WTC11 (cell line): Measurements from ENCODE around the gene SCAF11. TPM values are rescaled to one million over a fixed set of nuclear protein-coding genes. Genes with fewer than 3 reads are reported as not detected.

Source experiments
- ATAC-seq: fragments of 200-7000 bp; cut with Tn5 transposase; 2 replicates; pipeline ENCODE4 v1.10.0; 2021; ENCODE audit warnings: mild to moderate bottlenecking, moderate library complexity
- CTCF ChIA-PET: fragments of 300-600 bp; sonication (Branson Sonifier 250); formaldehyde crosslinking; loops from one replicate; lab custom pipeline; 2021; ENCODE audit warnings: antibody characterized with exemption; lab: Charles Lee
- POLR2A ChIA-PET: fragments of 350-600 bp; sonication (Branson Sonifier 250); formaldehyde crosslinking; loops from one replicate; lab custom pipeline; 2021; ENCODE audit warnings: antibody characterized with exemption; lab: Charles Lee
- DNase-seq: peaks from one replicate; pipeline ENCODE4 v3.0.0; 2021; ENCODE audit warnings: low spot score
- H3K27ac Mint-ChIP-seq: 2 replicates; pipeline ENCODE4 v1.8.0; 2021; ENCODE audit warnings: mixed read lengths
- H3K27me3 Mint-ChIP-seq: 2 replicates; pipeline ENCODE4 v1.8.0; 2021; ENCODE audit warnings: low read depth, mild to moderate bottlenecking, moderate library complexity, mixed read lengths
- H3K36me3 Mint-ChIP-seq: 2 replicates; pipeline ENCODE4 v1.8.0; 2021; ENCODE audit warnings: mixed read lengths
- H3K4me1 Mint-ChIP-seq: 2 replicates; pipeline ENCODE4 v1.8.0; 2022; ENCODE audit warnings: mixed read lengths
- H3K4me3 Mint-ChIP-seq: 2 replicates; pipeline ENCODE4 v1.8.0; 2021; ENCODE audit warnings: mild to moderate bottlenecking, moderate library complexity, mixed read lengths
- H3K9me3 Mint-ChIP-seq: 2 replicates; pipeline ENCODE4 v1.8.0; 2021; ENCODE audit warnings: mixed read lengths
- ATF1 ChIP-seq: sonication (generic); formaldehyde crosslinking; IDR thresholded peaks from 2 replicates; pipeline ENCODE4 v1.8.1; 2023; ENCODE audit warnings: mild to moderate bottlenecking, moderate library complexity, missing genetic modification reagents
- EMX1 ChIP-seq: fragments of 250-450 bp; sonication (Bioruptor Pico); IDR thresholded peaks from 2 replicates; pipeline ENCODE4 v1.8.0; 2021; ENCODE audit warnings: mild to moderate bottlenecking
- FOXJ3 ChIP-seq: sonication (generic); formaldehyde crosslinking; IDR thresholded peaks from 2 replicates; pipeline ENCODE4 v1.9.0; 2021; ENCODE audit warnings: missing genetic modification reagents, mild to moderate bottlenecking, borderline replicate concordance
- FOXP1 ChIP-seq: sonication (generic); formaldehyde crosslinking; IDR thresholded peaks from 2 replicates; pipeline ENCODE4 v1.8.0; 2022; ENCODE audit warnings: missing genetic modification reagents, mild to moderate bottlenecking, moderate library complexity, borderline replicate concordance
- GTF2I ChIP-seq: fragments of 250-450 bp; sonication (Bioruptor Pico); conservative IDR thresholded peaks from 2 replicates; pipeline ENCODE4 v1.4.0; 2021; ENCODE audit warnings: mild to moderate bottlenecking
- HMGA2 ChIP-seq: fragments of 250-450 bp; sonication (Bioruptor Pico); IDR thresholded peaks from 2 replicates; pipeline ENCODE4 v1.4.0; 2021; ENCODE audit warnings: mild to moderate bottlenecking, moderate library complexity
- NR1H2 ChIP-seq: sonication (generic); formaldehyde crosslinking; IDR thresholded peaks from 2 replicates; pipeline ENCODE4 v1.9.0; 2021; ENCODE audit warnings: mild to moderate bottlenecking, moderate library complexity, missing genetic modification reagents
- PRDM15 ChIP-seq: sonication (generic); formaldehyde crosslinking; IDR thresholded peaks from 2 replicates; pipeline ENCODE4 v1.8.0; 2022; ENCODE audit warnings: missing genetic modification reagents
- PRRX2 ChIP-seq: fragments of 250-450 bp; sonication (Bioruptor Pico); IDR thresholded peaks from 2 replicates; pipeline ENCODE4 v1.8.0; 2021; ENCODE audit warnings: mild to moderate bottlenecking
- ZNF532 ChIP-seq: fragments of 250-450 bp; sonication (Bioruptor Pico); IDR thresholded peaks from 2 replicates; pipeline ENCODE4 v1.9.0; 2021; ENCODE audit warnings: mild to moderate bottlenecking, borderline replicate concordance
- total RNA-seq: library from RNA; stranded (reverse); gene quantifications from 3 replicates; pipeline ENCODE4 v1.2.3, GENCODE V29; 2021
- TF ChIP-seq, protein P1 (sequence below): fragments of 250-450 bp; sonication (Bioruptor Pico); IDR thresholded peaks from 2 replicates; pipeline ENCODE4 v1.9.0; 2021; ENCODE audit warnings: mild to moderate bottlenecking
- TF ChIP-seq, protein P2 (sequence below): fragments of 250-450 bp; sonication (Bioruptor Pico); conservative IDR thresholded peaks from 2 replicates; pipeline ENCODE4 v1.9.0; 2021; ENCODE audit warnings: mild to moderate bottlenecking

The SCAF11 gene
- total RNA-seq, 1 experiment from 2014 or later, result 72.6 TPM

DNA sequence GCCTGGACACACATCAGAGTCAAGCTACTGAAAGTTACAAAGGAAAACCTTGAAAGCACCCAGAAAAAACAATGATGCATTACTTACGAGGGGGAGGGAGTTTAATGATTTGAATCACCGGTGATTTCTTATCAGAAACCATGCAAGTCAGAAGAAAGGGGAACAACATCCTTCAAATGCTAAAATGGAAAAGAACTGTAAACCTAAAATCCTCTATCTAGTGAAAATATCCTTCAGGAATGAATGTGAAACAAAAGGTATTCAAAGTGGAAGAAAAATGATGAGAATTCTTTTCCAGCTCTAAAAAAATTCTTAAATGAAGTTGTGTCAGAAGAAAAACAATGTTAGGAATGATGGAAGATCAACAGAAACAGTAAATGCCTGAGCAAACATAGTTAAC is 16.8 kb downstream of the SCAF11 start:
- peaks cover 4% of the 10 kb centered on the region; the same call in 1 of the 2 replicates for H3K36me3 Mint-ChIP-seq
- TF ChIP-seq, protein P1, sequence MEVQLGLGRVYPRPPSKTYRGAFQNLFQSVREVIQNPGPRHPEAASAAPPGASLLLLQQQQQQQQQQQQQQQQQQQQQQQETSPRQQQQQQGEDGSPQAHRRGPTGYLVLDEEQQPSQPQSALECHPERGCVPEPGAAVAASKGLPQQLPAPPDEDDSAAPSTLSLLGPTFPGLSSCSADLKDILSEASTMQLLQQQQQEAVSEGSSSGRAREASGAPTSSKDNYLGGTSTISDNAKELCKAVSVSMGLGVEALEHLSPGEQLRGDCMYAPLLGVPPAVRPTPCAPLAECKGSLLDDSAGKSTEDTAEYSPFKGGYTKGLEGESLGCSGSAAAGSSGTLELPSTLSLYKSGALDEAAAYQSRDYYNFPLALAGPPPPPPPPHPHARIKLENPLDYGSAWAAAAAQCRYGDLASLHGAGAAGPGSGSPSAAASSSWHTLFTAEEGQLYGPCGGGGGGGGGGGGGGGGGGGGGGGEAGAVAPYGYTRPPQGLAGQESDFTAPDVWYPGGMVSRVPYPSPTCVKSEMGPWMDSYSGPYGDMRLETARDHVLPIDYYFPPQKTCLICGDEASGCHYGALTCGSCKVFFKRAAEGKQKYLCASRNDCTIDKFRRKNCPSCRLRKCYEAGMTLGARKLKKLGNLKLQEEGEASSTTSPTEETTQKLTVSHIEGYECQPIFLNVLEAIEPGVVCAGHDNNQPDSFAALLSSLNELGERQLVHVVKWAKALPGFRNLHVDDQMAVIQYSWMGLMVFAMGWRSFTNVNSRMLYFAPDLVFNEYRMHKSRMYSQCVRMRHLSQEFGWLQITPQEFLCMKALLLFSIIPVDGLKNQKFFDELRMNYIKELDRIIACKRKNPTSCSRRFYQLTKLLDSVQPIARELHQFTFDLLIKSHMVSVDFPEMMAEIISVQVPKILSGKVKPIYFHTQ (CRISPR knock-in tag), result no peak
- TF ChIP-seq FOXP1 (CRISPR knock-in tag) (no peak), ATF1 (CRISPR knock-in tag) (no peak), FOXJ3 (CRISPR knock-in tag) (no peak), HMGA2 (no peak), NR1H2 (no peak), EMX1 (CRISPR knock-in tag) (no peak), GTF2I (CRISPR knock-in tag) (no peak), PRRX2 (CRISPR knock-in tag) (no peak), PRDM15 (CRISPR knock-in tag) (no peak)
- H3K4me1 Mint-ChIP-seq, result peaks cover 25% of the 10 kb centered on the region
- POLR2A ChIA-PET, result no interaction called here
- no peaks in the 10 kb centered on the region for H3K27me3 Mint-ChIP-seq
- no peak for DNase-seq
- H3K9me3 Mint-ChIP-seq, result peaks cover 3% of the 10 kb centered on the region; the same call in 1 of the 2 replicates
- ATAC-seq, result no peak
- CTCF ChIA-PET, result no interaction called here
- no peak overlapping the region for H3K4me3 Mint-ChIP-seq
- no peak overlapping the region for H3K27ac Mint-ChIP-seq

DNA sequence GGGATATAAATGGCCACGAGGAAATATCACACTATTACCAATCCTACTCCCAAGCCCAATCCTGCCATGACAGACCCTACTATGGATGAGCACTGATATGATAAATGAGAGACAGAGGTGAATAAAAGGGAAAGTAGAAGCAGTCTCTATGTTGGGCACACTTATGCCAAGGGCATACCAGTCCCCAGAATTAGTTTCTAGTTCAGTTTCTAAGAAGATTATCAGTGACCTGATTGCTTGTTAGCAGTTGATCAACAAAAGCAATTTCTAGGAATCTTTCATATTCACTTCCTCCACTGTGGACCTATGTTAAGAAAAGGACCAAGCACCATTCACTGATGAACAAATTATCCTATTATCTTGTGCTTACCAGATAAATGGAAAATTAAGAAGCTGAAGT is 20.0 kb downstream of the SCAF11 start:
- CTCF ChIA-PET, result no interaction called here
- H3K4me3 Mint-ChIP-seq, result no peak overlapping the region

More for the DNA sequence above, 20.0 kb downstream of the SCAF11 start:
- Mint-ChIP-seq H3K27me3 (no peaks in the 10 kb centered on the region), H3K27ac (no peak overlapping the region), H3K4me1 (peaks cover 22% of the 10 kb centered on the region), H3K9me3 (peaks cover 3% of the 10 kb centered on the region; the same call in 1 of the 2 replicates), H3K36me3 (peaks cover 4% of the 10 kb centered on the region; the same call in 1 of the 2 replicates)
- DNase-seq, result no peak
- POLR2A ChIA-PET, result no interaction called here
- no peak for ATAC-seq
- TF ChIP-seq ZNF532, result no peak
- TF ChIP-seq, protein P2, sequence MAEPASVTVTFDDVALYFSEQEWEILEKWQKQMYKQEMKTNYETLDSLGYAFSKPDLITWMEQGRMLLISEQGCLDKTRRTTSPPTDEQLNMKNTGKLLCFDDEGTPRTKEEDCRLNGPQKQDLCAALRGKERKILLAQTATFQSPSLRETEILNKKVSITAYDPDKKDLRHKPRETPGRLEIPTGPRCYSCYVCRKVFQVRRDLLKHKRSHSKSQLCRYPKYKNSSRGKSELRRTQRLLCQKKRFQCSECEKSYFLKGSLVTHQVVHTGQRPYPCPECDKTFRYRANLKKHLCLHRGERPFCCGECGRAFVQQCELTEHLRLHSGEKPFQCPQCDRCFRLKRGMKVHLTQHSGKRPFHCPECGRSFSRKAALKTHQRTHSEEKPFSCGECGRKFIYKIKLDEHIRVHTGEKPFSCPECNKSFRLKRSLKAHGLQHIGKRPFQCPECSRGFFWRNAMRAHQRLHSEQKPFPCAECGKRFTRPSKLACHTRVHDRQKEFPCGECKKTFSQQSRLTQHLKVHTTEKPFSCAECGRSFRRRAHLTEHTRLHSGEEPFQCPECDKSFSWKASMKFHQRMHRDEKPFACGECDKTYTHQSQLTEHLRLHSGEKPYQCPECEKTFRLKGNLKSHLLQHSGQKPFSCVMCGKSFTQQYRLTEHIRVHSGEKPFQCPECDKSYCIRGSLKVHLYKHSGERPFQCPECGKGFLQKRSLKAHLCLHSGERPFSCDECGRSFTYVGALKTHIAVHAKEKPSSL (CRISPR knock-in tag), result no peak
